ENCODE measurements around the gene PPARGC1A. TPM values are rescaled to one million over a fixed set of nuclear protein-coding genes. Genes with fewer than 3 reads are reported as not detected.
A peak's percentile ranks its signal among the peaks of the same experiment; 100 is the strongest.

Gene PPARGC1A
- total RNA-seq, 4 donors from 2014 or later: 5.0 to 13.6 (median 6.4) TPM

DNA sequence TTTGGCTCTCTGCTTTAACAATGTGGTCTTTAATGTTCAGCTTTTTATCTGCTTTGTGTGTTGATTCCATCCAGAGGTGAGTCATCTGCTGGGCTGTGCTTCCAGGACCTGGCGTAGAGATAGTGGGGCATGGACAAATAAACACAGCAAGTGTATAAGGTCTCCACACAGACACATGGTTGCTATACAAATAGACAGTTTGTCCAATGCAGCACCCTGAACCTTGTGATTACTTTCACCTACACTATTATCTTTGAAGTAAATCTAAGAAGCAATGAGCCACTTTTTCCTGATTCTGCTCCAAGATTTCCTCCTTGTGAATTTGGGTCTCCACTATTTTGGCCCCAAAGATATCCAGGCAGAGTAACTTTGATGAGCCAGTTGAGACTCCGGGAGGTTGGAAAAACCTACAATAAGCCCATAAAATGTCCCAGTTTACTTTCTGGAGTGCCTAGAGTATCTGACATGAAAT is 12.1 kb downstream of the PPARGC1A start:
- TF ChIP-seq, protein P1, sequence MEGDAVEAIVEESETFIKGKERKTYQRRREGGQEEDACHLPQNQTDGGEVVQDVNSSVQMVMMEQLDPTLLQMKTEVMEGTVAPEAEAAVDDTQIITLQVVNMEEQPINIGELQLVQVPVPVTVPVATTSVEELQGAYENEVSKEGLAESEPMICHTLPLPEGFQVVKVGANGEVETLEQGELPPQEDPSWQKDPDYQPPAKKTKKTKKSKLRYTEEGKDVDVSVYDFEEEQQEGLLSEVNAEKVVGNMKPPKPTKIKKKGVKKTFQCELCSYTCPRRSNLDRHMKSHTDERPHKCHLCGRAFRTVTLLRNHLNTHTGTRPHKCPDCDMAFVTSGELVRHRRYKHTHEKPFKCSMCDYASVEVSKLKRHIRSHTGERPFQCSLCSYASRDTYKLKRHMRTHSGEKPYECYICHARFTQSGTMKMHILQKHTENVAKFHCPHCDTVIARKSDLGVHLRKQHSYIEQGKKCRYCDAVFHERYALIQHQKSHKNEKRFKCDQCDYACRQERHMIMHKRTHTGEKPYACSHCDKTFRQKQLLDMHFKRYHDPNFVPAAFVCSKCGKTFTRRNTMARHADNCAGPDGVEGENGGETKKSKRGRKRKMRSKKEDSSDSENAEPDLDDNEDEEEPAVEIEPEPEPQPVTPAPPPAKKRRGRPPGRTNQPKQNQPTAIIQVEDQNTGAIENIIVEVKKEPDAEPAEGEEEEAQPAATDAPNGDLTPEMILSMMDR (IDR thresholded peaks at IDR 0.05): no peak
- ATAC-seq (ENCODE audit: low FRiP score) (peak; percentile 54), DNase-seq (ENCODE audit: low spot score) (no peak)

DNA sequence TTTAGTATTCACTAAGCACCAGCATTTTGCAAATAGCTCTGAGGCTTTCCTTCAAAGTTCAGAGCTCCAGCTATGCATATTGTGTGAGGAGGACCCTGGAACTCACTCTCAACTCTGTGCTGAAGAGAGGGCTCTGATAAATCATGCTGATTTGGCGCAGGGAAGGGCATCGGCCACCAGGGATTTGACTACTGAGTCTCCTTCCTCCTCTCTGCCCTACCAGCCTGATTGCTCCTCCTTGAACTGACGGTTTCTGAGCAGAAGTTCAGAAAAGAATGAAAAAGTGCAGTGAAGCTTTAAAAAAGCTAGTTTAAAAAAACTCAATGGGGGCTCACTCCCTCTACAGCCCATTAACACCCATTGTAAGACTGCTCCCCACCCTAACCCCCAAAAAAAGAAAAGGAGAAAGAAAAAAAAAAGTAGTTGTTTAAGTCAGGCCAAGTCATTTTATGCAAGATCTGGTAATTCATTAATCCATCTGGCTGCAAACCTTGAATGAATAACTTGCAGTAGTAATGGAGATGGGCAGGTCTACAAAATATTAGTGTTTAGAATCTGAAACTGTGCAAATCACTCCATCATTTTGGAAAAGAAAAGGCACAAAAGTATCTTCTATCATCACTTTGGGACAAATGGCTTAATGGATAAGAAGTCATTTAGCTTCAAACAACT is 13.3 kb downstream of the PPARGC1A start:
- DNase-seq (ENCODE audit: low spot score) (no peak), ATAC-seq (ENCODE audit: low FRiP score) (no peak)
- TF ChIP-seq, protein P1 (IDR thresholded peaks at IDR 0.05): no peak

DNA sequence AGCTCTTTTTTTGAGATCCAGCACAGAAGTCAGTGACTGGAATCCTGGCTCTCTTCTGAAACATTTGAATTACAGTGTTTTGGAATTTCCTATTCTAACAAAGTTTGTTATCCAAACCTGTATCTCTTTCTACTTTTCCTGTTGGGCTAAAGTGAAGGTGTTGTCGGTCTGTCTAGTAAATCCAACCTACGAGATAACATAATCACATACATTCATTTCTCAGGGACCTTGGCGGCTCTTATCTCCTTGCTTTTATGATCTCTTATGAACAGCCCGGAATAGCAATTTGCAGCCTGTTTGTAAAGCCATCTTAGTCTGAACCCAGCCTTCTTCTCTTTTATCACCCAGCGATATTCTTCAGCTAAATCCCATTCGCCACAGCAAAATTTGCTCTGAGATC is 14.5 kb downstream of the PPARGC1A start:
- TF ChIP-seq, protein P1 (IDR thresholded peaks at IDR 0.05): no peak
- ATAC-seq (ENCODE audit: low FRiP score) (no peak), DNase-seq (ENCODE audit: low spot score) (no peak)

DNA sequence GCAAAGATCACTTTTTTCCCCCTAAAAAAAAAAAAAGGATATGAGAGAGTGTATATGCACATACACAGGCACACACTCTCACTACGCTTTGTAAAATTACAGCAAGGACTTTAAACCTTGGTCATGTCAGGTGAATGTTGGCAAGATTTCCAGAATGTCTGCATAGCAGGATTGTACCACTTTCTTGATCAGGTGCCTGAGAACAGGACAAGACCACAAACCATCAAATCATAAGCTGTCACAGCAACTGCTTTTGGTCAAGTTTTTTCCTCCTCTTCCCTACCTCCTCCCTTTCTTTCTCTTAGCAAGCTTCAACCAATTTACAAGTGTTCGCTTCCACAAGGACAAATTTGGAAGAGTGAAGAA is 15.3 kb downstream of the PPARGC1A start:
- DNase-seq (ENCODE audit: low spot score) (no peak), ATAC-seq (ENCODE audit: low FRiP score) (no peak)
- TF ChIP-seq, protein P1 (IDR thresholded peaks at IDR 0.05): no peak

DNA sequence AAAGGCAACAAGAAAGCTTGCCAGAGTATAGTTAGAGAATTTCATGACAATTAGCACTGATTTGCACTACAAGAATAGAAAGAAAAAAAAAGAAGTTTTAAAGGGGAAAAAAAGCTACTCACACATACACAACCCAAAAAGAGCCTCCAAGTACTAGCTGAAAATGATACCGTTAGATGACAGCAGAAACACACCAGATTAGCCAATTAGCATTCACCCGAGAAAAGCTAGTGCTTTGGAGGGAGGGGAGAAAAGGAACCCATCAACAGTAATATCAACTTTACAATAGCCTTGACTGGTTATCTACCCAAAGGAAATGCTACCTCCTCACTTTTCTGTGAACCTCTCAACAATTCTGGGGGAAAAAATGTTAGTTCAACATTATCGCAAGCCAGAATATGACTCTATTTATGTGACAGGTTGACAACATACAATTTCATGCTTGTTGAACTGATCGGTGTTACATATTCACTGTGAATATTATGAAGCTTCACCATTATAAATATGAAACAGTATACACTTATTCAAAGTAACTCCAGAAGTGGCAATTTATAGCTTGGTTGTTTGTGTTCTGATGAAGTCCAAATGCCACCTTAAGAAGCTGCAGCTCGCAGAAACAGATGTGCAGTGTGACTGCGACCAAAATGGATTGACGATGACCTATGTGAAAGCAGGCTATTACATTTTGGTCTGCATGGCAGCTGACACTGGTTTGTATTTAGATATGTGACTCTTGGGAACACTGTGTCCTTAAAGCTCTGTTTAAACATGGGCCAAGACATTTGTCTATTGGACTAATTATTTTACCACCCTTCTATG is 15.9 kb downstream of the PPARGC1A start:
- TF ChIP-seq, protein P1 (IDR thresholded peaks at IDR 0.05): no peak
- ATAC-seq (ENCODE audit: low FRiP score) (no peak), DNase-seq (ENCODE audit: low spot score) (no peak)

DNA sequence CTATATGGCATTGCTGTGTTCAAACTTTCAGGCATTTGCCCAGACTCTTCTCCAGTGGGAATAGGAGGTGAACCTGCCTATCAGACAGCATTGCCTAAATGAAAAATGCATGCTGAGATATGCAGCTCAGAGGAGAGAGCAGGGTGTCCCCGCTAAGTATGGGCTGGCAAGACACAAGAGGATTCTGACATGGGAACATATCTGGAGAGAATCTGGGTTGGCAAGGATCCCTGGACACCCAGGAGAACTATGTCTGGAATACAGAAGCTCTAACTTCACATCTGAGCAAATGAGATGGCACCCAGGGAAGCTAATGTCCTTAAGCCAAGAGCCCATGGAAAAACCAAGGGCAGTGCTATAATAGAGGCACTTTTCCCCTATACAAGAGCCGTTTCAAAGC is 18.4 kb downstream of the PPARGC1A start:
- DNase-seq (ENCODE audit: low spot score): no peak
- TF ChIP-seq, protein P1 (IDR thresholded peaks at IDR 0.05): no peak
- ATAC-seq (ENCODE audit: low FRiP score): no peak
